RPMI7951 (cell line): ENCODE measurements around the gene CSN1S1. TPM values are rescaled to one million over a fixed set of nuclear protein-coding genes. Genes with fewer than 3 reads are reported as not detected.

Source experiments
- DNase-seq: peaks from one replicate; pipeline ENCODE4 v3.0.0-alpha.2; 2012; ENCODE audit warnings: low read depth
- total RNA-seq: library from RNA; depleted of rRNA; stranded (reverse); fragments of >200 nt; shearing (Covaris generic); gene quantifications from 2 replicates; pipeline ENCODE4 v1.2.3, GENCODE V29; 2014; rRNA removed

Gene CSN1S1
- total RNA-seq, 1 experiment from 2014 or later = not detected

- DNase-seq = no peak
These were observed 60.1 kb downstream of the CSN1S1 start for GRCh38 chr4:69991016-69991415.

GRCh38 chr4:69994782-69995181, 63.9 kb downstream of the CSN1S1 start:
- no peak for DNase-seq

- DNase-seq = no peak
These were observed 64.7 kb downstream of the CSN1S1 start, which contains the start of gene STATH for GRCh38 chr4:69995526-69996016. STATH (plus strand) TSS chr4:69995966; CDS start chr4:69998438, 2,472 bp downstream.

Other genes with a start within 250 kb of the CSN1S1 start
- gene SULT1B1, start 170.4 kb upstream of the CSN1S1 start, total RNA-seq = not detected in 2 replicates
- not detected in 2 replicates for gene SULT1E1, start 70.9 kb upstream of the CSN1S1 start, total RNA-seq
- gene CSN2, start 34.7 kb downstream of the CSN1S1 start, total RNA-seq = not detected in 2 replicates
- not detected in 2 replicates for gene STATH, start 64.9 kb downstream of the CSN1S1 start, total RNA-seq
- gene HTN3, start 97.4 kb downstream of the CSN1S1 start, total RNA-seq = 0.98 TPM in 1 of 2 replicates, not detected in the other
- gene HTN1, start 119.4 kb downstream of the CSN1S1 start, total RNA-seq = not detected in 2 replicates
- not detected in 2 replicates for gene PRR27, start 223.2 kb downstream of the CSN1S1 start, total RNA-seq